Osteoblast (primary cell): ENCODE data around the gene CHST4. TPM values are rescaled to one million over a fixed set of nuclear protein-coding genes. Genes with fewer than 3 reads are reported as not detected.

ENCODE experiments used
- DNase-seq: peaks from one replicate; pipeline ENCODE4 v3.0.0; 2011; ENCODE audit warnings: low spot score, mixed read lengths; ENCODE audit not compliant: insufficient read length; ENCODE audit errors: missing footprints
- H2AFZ ChIP-seq: 2 replicates; pipeline ENCODE4 v1.6.0; 2011; ENCODE audit warnings: mild to moderate bottlenecking, low read length
- H3K27ac ChIP-seq: 2 replicates; pipeline ENCODE4 v1.5.1; 2011; ENCODE audit warnings: mild to moderate bottlenecking, low read depth, low read length, moderate library complexity
- H3K27me3 ChIP-seq: 2 replicates; pipeline ENCODE4 v1.6.0; 2012; ENCODE audit warnings: mild to moderate bottlenecking, control low read depth, inconsistent platforms, low read length, moderate library complexity; ENCODE audit not compliant: insufficient read depth
- H3K36me3 ChIP-seq: 2 replicates; pipeline ENCODE4 v1.5.1; 2011; ENCODE audit warnings: mild to moderate bottlenecking, low read length, control low read depth, moderate library complexity; ENCODE audit not compliant: insufficient read depth
- H3K4me1 ChIP-seq: 2 replicates; pipeline ENCODE4 v1.5.1; 2011; ENCODE audit warnings: mild to moderate bottlenecking, low read length, control low read depth, moderate library complexity; ENCODE audit not compliant: insufficient read depth
- H3K4me2 ChIP-seq: 2 replicates; pipeline ENCODE4 v1.6.0; 2011; ENCODE audit warnings: mild to moderate bottlenecking, low read length; ENCODE audit not compliant: insufficient read depth
- H3K4me3 ChIP-seq: fragments of 200-600 bp; sonication (generic); 3 replicates; pipeline ENCODE4 v1.5.1; 2012; ENCODE audit warnings: mild to moderate bottlenecking, low read length, inconsistent platforms; ENCODE audit not compliant: insufficient read depth
- H3K79me2 ChIP-seq: 2 replicates; pipeline ENCODE4 v1.6.0; 2012; ENCODE audit warnings: mild to moderate bottlenecking, low read length, control low read depth, inconsistent platforms; ENCODE audit not compliant: insufficient read depth
- H3K9me3 ChIP-seq: 2 replicates; pipeline ENCODE4 v1.5.1; 2011; ENCODE audit warnings: low read depth, low read length, control low read depth
- H4K20me1 ChIP-seq: 2 replicates; pipeline ENCODE4 v1.6.0; 2012; ENCODE audit warnings: mild to moderate bottlenecking, low read length, control low read depth; ENCODE audit not compliant: insufficient read depth
- CTCF ChIP-seq: IDR thresholded peaks from 2 replicates; pipeline ENCODE4 v1.5.1; 2011; ENCODE audit warnings: mild to moderate bottlenecking, low read depth, low read length, moderate library complexity; ENCODE audit errors: extremely low read depth
- total RNA-seq: library from RNA; depleted of rRNA; stranded (reverse); fragments of >200 nt; gene quantifications from 2 replicates; pipeline ENCODE4 v1.2.3, GENCODE V29; 2012

CHST4 gene
- total RNA-seq, 1 donor, result not detected

DNA sequence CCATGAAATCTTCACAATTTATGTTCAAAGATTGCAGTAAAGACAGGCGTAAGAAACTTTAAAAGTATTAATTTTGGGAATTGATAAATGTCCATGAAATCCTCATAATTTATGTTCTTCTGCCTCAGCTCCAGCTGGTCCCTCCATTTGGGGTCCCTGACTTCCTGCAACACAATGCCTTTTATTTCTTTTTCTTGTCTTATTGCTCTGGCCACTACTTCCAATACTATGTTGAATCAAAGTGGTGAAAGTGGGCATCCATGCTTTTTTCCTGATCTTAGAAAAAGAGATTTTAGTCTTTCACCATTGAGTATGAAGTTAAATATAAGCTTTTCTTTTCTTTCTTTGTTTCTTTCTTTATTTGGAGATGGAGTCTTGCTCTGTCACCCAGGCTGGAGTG is 36.3 kb downstream of the CHST4 start:
- peaks cover 3% of the 10 kb centered on the region for H3K4me1 ChIP-seq
- no peak overlapping the region for H3K4me2 ChIP-seq
- no peak for TF ChIP-seq CTCF
- peaks cover 4% of the 10 kb centered on the region for H3K27me3 ChIP-seq
- DNase-seq, result no peak
- H3K36me3 ChIP-seq, result no peaks in the 10 kb centered on the region
- H3K27ac ChIP-seq, result no peak overlapping the region
- no peaks in the 10 kb centered on the region for H3K9me3 ChIP-seq
- no peaks in the 10 kb centered on the region for H4K20me1 ChIP-seq
- H3K4me3 ChIP-seq, result no peak overlapping the region
- no peak overlapping the region for H2AFZ ChIP-seq
- no peaks in the 10 kb centered on the region for H3K79me2 ChIP-seq

GRCh38 chr16:71564335-71564967 is 38.2 kb downstream of the CHST4 start:
- Histone ChIP-seq H3K27ac (peak overlapping the region; percentile 66), H3K4me2 (peak overlapping the region; percentile 95), H2AFZ (peak overlapping the region; percentile 99), H3K4me1 (peaks cover 3% of the 10 kb centered on the region), H4K20me1 (no peaks in the 10 kb centered on the region), H3K79me2 (no peaks in the 10 kb centered on the region), H3K9me3 (no peaks in the 10 kb centered on the region), H3K27me3 (no peaks in the 10 kb centered on the region), H3K36me3 (no peaks in the 10 kb centered on the region), H3K4me3 (peak overlapping the region; percentile 78)
- DNase-seq, result no peak
- no peak for TF ChIP-seq CTCF

- Histone ChIP-seq H3K4me3 (peak overlapping the region; percentile 78), H3K4me1 (peaks cover 3% of the 10 kb centered on the region), H3K27ac (no peak overlapping the region), H3K9me3 (no peaks in the 10 kb centered on the region), H2AFZ (peak overlapping the region; percentile 99), H3K27me3 (no peaks in the 10 kb centered on the region), H3K36me3 (no peaks in the 10 kb centered on the region), H4K20me1 (no peaks in the 10 kb centered on the region), H3K79me2 (no peaks in the 10 kb centered on the region), H3K4me2 (peak overlapping the region; percentile 95)
- no peak for TF ChIP-seq CTCF
- no peak for DNase-seq
Observed at GRCh38 chr16:71565812-71566700, 39.8 kb downstream of the CHST4 start.

DNA sequence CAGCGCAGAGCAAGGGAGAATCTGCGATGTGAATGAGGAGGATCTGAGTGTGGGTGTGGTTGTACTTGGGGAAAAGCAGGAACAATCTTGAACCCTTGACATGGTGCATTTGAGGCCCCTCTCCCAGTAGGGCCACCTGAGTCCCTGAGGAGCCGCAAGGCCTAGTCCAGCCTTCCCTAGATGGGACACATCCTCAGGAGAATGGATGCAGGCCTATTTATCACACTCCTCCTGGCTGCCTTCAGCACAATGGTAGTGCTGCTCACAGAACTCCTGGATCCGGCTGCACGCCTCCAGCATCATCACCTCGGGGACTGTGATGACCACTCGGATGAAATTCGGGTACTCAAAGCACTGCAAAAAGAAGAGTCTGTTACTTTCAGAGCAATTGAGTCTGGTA is 41.7 kb downstream of the CHST4 start:
- Histone ChIP-seq H3K36me3 (no peaks in the 10 kb centered on the region), H2AFZ (no peak overlapping the region), H3K4me1 (peaks cover 3% of the 10 kb centered on the region), H3K4me2 (no peak overlapping the region), H3K79me2 (no peaks in the 10 kb centered on the region), H4K20me1 (no peaks in the 10 kb centered on the region), H3K27ac (no peak overlapping the region), H3K27me3 (peaks cover 4% of the 10 kb centered on the region), H3K9me3 (no peaks in the 10 kb centered on the region), H3K4me3 (no peak overlapping the region)
- DNase-seq, result no peak
- TF ChIP-seq CTCF, result no peak
